IMR-90 (cell line): ENCODE data around the gene RNF38. TPM values are rescaled to one million over a fixed set of nuclear protein-coding genes. Genes with fewer than 3 reads are reported as not detected.

Experiments used
- ATAC-seq: fragments of 200-7000 bp; cut with Tn5 transposase; 2 replicates; pipeline ENCODE4 v1.9.1; 2020; ENCODE audit warnings: low read depth, mild to moderate bottlenecking, moderate library complexity
- BruUV-seq: library from RNA; stranded (reverse); fragments of 400-500 nt; replicated peaks from 2 replicates; lab custom pipeline; 2021; lab: Mats Ljungman, UMichigan
- CTCF ChIA-PET: fragments of 300-600 bp; formaldehyde crosslinking; extraction: SDS; loops from one replicate; lab custom pipeline; 2021; ENCODE audit warnings: antibody characterized with exemption; lab: Yijun Ruan, JAX
- POLR2A ChIA-PET: fragments of 300-600 bp; sonication (Branson Sonifier 250); formaldehyde crosslinking; loops from one replicate; lab custom pipeline; 2022; ENCODE audit warnings: antibody characterized with exemption; ENCODE audit not compliant: unreplicated experiment; lab: Charles Lee
- DNase-seq: peaks from one replicate; pipeline ENCODE4 v3.0.0; 2013
- H2AFZ ChIP-seq: replicated peaks from 2 replicates; pipeline ENCODE3; 2013; ENCODE audit warnings: low read length, mild to moderate bottlenecking; ENCODE audit not compliant: poor library complexity
- H2AK5ac ChIP-seq: 2 replicates; pipeline ENCODE4 v1.6.1; 2013; ENCODE audit warnings: low read depth, low read length, inconsistent platforms
- H2AK9ac ChIP-seq: replicated peaks from 2 replicates; pipeline ENCODE3; 2013; ENCODE audit warnings: mild to moderate bottlenecking, low read depth, low read length, moderate library complexity; ENCODE audit not compliant: poor library complexity
- H2BK120ac ChIP-seq: 2 replicates; pipeline ENCODE4 v1.6.1; 2013; ENCODE audit warnings: low read depth, low read length, inconsistent platforms
- H2BK15ac ChIP-seq: 3 replicates; pipeline ENCODE4 v1.6.1; 2013; ENCODE audit warnings: low read depth, low read length, inconsistent platforms
- H2BK20ac ChIP-seq: 2 replicates; pipeline ENCODE4 v1.6.1; 2013; ENCODE audit warnings: low read depth, mild to moderate bottlenecking, inconsistent platforms, low read length, moderate library complexity
- H2BK5ac ChIP-seq: 2 replicates; pipeline ENCODE4 v1.6.1; 2013; ENCODE audit warnings: mild to moderate bottlenecking, low read depth, low read length, inconsistent platforms; ENCODE audit not compliant: poor library complexity, severe bottlenecking
- H3K14ac ChIP-seq: replicated peaks from 2 replicates; pipeline ENCODE4 v1.6.1; 2013; ENCODE audit warnings: low read depth, low read length, inconsistent platforms
- H3K18ac ChIP-seq: 2 replicates; pipeline ENCODE4 v1.6.1; 2013; ENCODE audit warnings: low read depth, low read length, control low read depth
- H3K23ac ChIP-seq: 2 replicates; pipeline ENCODE4 v1.6.1; 2013; ENCODE audit warnings: low read depth, low read length, inconsistent platforms
- H3K27ac ChIP-seq: 2 replicates; pipeline ENCODE4 v1.5.1; 2013; ENCODE audit warnings: mild to moderate bottlenecking, control low read depth, low read length; ENCODE audit not compliant: insufficient read depth
- H3K27me3 ChIP-seq: 2 replicates; pipeline ENCODE4 v1.6.1; 2013; ENCODE audit warnings: low read length; ENCODE audit not compliant: control insufficient read depth, insufficient read depth
- H3K36me3 ChIP-seq: 2 replicates; pipeline ENCODE4 v1.6.1; 2013; ENCODE audit warnings: low read length, mixed read lengths; ENCODE audit not compliant: control insufficient read depth, insufficient read depth
- H3K4ac ChIP-seq: 2 replicates; pipeline ENCODE4 v1.6.1; 2013; ENCODE audit warnings: low read depth, low read length, inconsistent platforms
- H3K4me1 ChIP-seq: 2 replicates; pipeline ENCODE4 v1.6.1; 2013; ENCODE audit warnings: low read length, mixed read lengths; ENCODE audit not compliant: control insufficient read depth, insufficient read depth
- H3K4me2 ChIP-seq: 2 replicates; pipeline ENCODE4 v1.6.1; 2013; ENCODE audit warnings: low read depth, mild to moderate bottlenecking, control low read depth, low read length, moderate library complexity
- H3K4me3 ChIP-seq: 2 replicates; pipeline ENCODE4 v1.5.1; 2013; ENCODE audit warnings: low read depth, mild to moderate bottlenecking, control low read depth, low read length, moderate library complexity; ENCODE audit not compliant: insufficient read depth
- H3K56ac ChIP-seq: 2 replicates; pipeline ENCODE4 v1.6.1; 2013; ENCODE audit warnings: low read length, inconsistent platforms; ENCODE audit not compliant: insufficient read depth; ENCODE audit errors: extremely low read depth
- H3K79me1 ChIP-seq, 2 experiments: 2 replicates each; pipeline ENCODE4 v1.6.1; 2013; ENCODE audit warnings: low read length in 2 of 2, inconsistent platforms in 1 of 2, low read depth in 1 of 2
- H3K9ac ChIP-seq: 2 replicates; pipeline ENCODE4 v1.6.1; 2013; ENCODE audit warnings: low read depth, low read length, control low read depth
- H3K9me1 ChIP-seq: 2 replicates; pipeline ENCODE4 v1.6.1; 2013; ENCODE audit warnings: low read length, inconsistent platforms; ENCODE audit not compliant: insufficient read depth
- H3K9me3 ChIP-seq: 2 replicates; pipeline ENCODE4 v1.6.1; 2013; ENCODE audit warnings: low read length; ENCODE audit not compliant: control insufficient read depth, insufficient read depth
- H4K20me1 ChIP-seq: 2 replicates; pipeline ENCODE4 v1.6.1; 2013; ENCODE audit warnings: low read length, inconsistent platforms; ENCODE audit not compliant: insufficient read depth
- H4K5ac ChIP-seq: 2 replicates; pipeline ENCODE4 v1.6.1; 2013; ENCODE audit warnings: mild to moderate bottlenecking, low read depth, low read length, control low read depth
- H4K8ac ChIP-seq, 2 experiments: 2 replicates each; pipeline ENCODE4 v1.6.1; 2013; ENCODE audit warnings: low read depth in 2 of 2, low read length in 2 of 2, control low read depth in 1 of 2, inconsistent platforms in 1 of 2
- H4K91ac ChIP-seq: 2 replicates; pipeline ENCODE4 v1.6.1; 2013; ENCODE audit warnings: low read depth, low read length, inconsistent platforms; ENCODE audit not compliant: insufficient read depth
- BHLHE40 ChIP-seq: fragments of 150-350 bp; IDR thresholded peaks from 2 replicates; pipeline ENCODE4 v1.6.1; 2016; ENCODE audit warnings: mild to moderate bottlenecking, low read depth, low read length
- FOS ChIP-seq: fragments of 150-350 bp; IDR thresholded peaks from 2 replicates; pipeline ENCODE4 v1.6.1; 2016; ENCODE audit warnings: low read depth, low read length
- MAFK ChIP-seq: IDR thresholded peaks from 2 replicates; pipeline ENCODE4 v1.6.1; 2012; ENCODE audit warnings: low read depth, low read length, improper control_type of control experiment
- MAZ ChIP-seq: IDR thresholded peaks from 2 replicates; pipeline ENCODE4 v1.6.1; 2012; ENCODE audit warnings: low read depth, mild to moderate bottlenecking, low read length, improper control_type of control experiment, moderate library complexity, borderline replicate concordance
- MXI1 ChIP-seq: IDR thresholded peaks from 2 replicates; pipeline ENCODE4 v1.6.1; 2012; ENCODE audit warnings: low read depth, mild to moderate bottlenecking, low read length, moderate library complexity, borderline replicate concordance
- NFE2L2 ChIP-seq: fragments of 150-350 bp; IDR thresholded peaks from 2 replicates; pipeline ENCODE4 v1.6.1; 2016; ENCODE audit warnings: low read depth, mild to moderate bottlenecking, low read length
- RFX5 ChIP-seq: IDR thresholded peaks from 2 replicates; pipeline ENCODE4 v1.8.0; 2012; ENCODE audit warnings: low read depth, mild to moderate bottlenecking, low read length, moderate library complexity
- WGBS, 2 experiments: methylation state at CpG; one replicate each; pipeline versions ENCODE4 v1.1.5 to v1.1.7; 2013; ENCODE audit warnings: missing lambda C conversion rate in 2 of 2; ENCODE audit not compliant: insufficient read length in 1 of 2; ENCODE audit errors: extremely low coverage in 2 of 2; 5-methylcytosine and 5-hydroxymethylcytosine counted together
- dilution Hi-C: fragments of 300-500 bp; cut with HindIII; formaldehyde crosslinking; loops from one replicate; pipeline ENCODE4 v1.14.3; 2018; ENCODE audit warnings: low sequenced_read_pairs; ENCODE audit not compliant: unreplicated experiment
- in situ Hi-C: fragments of 300-500 bp; cut with MboI; formaldehyde crosslinking; loops from 3 replicates; pipeline ENCODE4 v1.14.3; 2019; ENCODE audit warnings: low sequenced_read_pairs, inconsistent platforms, mixed read lengths
- intact Hi-C: fragments of 100-400 bp; cut with micrococcal nuclease; formaldehyde crosslinking; loops from 2 replicates; pipeline ENCODE4 v1.10.0; 2022
- polyA plus RNA-seq, 3 experiments: library from polyadenylated mRNA; depleted of rRNA; stranded (reverse); fragments of >200 nt; gene quantifications; 2 replicates each; pipeline ENCODE4 v1.2.3, GENCODE V29; 2012; ENCODE audit warnings: low replicate concordance in 1 of 3
- total RNA-seq: library from RNA; depleted of rRNA; stranded (reverse); fragments of >200 nt; gene quantifications from 2 replicates; pipeline ENCODE4 v1.2.3, GENCODE V29; 2012
- TF ChIP-seq, protein P1 (sequence below): fragments of 150-350 bp; IDR thresholded peaks from 2 replicates; pipeline ENCODE4 v1.6.1; 2016; ENCODE audit warnings: low read depth, mild to moderate bottlenecking, low read length, moderate library complexity, borderline replicate concordance
- TF ChIP-seq, protein P2 (sequence below): fragments of 150-350 bp; IDR thresholded peaks from 2 replicates; pipeline ENCODE4 v1.6.1; 2017; ENCODE audit warnings: mild to moderate bottlenecking, antibody characterized with exemption, low read length, low read depth

RNF38 gene
- total and polyA plus RNA-seq, 2 of the 4 experiments (the other 2 are of a cell fraction): 8.8 to 11.2 TPM

DNA sequence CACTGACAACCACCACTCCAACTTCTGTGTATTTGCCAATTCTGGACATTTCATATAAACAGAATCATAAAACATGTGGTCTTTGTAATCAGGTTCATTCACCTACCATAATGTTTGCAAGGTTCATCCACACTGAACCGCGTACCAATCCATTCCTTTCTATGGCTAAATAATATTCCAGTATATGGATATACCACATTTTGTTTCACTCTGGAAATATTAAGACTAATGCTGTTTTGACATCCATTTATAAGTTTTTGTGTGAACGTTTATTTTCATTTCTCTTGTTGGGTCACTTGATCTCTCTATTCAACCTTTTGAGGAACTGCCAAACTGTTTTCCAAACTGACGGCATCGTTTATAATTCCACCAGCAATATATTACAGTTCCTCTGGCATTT is 26.3 kb upstream of the RNF38 start:
- POLR2A ChIA-PET: no interaction called here
- no peak overlapping the region for H3K18ac ChIP-seq
- DNase-seq: no peak
- H3K4me2 ChIP-seq: no peak overlapping the region
- no peak overlapping the region for H3K9ac ChIP-seq
- H2AFZ ChIP-seq: no peak overlapping the region
- 0 out of 2 replicates have a peak, but pooled peaks cover 1% of the 10 kb centered on the region for H3K36me3 ChIP-seq
- no peak overlapping the region for H2AK9ac ChIP-seq
- no peak overlapping the region for H3K23ac ChIP-seq
- dilution Hi-C loops: no loop called here
- H2BK20ac ChIP-seq: no peak overlapping the region
- intact Hi-C loops: no loop called here
- no peak for ATAC-seq
- H4K91ac ChIP-seq: no peak overlapping the region
- no peak for TF ChIP-seq FOS
- TF ChIP-seq RFX5: no peak
- TF ChIP-seq, protein P1, sequence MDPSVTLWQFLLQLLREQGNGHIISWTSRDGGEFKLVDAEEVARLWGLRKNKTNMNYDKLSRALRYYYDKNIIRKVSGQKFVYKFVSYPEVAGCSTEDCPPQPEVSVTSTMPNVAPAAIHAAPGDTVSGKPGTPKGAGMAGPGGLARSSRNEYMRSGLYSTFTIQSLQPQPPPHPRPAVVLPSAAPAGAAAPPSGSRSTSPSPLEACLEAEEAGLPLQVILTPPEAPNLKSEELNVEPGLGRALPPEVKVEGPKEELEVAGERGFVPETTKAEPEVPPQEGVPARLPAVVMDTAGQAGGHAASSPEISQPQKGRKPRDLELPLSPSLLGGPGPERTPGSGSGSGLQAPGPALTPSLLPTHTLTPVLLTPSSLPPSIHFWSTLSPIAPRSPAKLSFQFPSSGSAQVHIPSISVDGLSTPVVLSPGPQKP: no peak
- TF ChIP-seq MAFK: no peak
- no peak for TF ChIP-seq MXI1
- TF ChIP-seq, protein P2, sequence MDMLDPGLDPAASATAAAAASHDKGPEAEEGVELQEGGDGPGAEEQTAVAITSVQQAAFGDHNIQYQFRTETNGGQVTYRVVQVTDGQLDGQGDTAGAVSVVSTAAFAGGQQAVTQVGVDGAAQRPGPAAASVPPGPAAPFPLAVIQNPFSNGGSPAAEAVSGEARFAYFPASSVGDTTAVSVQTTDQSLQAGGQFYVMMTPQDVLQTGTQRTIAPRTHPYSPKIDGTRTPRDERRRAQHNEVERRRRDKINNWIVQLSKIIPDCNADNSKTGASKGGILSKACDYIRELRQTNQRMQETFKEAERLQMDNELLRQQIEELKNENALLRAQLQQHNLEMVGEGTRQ: no peak
- TF ChIP-seq BHLHE40: no peak
- TF ChIP-seq MAZ: no peak
- TF ChIP-seq NFE2L2: no peak
- H4K8ac ChIP-seq: no peak overlapping the region
- no peak overlapping the region for H2BK5ac ChIP-seq
- peaks cover 5% of the 10 kb centered on the region for H3K9me1 ChIP-seq
- peaks cover 2% of the 10 kb centered on the region; the same call in 1 of the 2 replicates for H3K4me1 ChIP-seq
- WGBS, 2 experiments: no CpG with 5 or more reads among the region's 5 CpGs
- no peaks in the 10 kb centered on the region for H3K9me3 ChIP-seq
- in situ Hi-C loops: no loop called here
- no peak overlapping the region for H2BK15ac ChIP-seq
- no peak overlapping the region for H3K4me3 ChIP-seq
- H3K27ac ChIP-seq: no peak overlapping the region
- no peak overlapping the region for H3K14ac ChIP-seq
- CTCF ChIA-PET: interaction anchor here (1.4 kb wide), 1 partner anchor 10 kb away, joined by 4 read pairs; no protein-coding TSS in a partner anchor
- no peak overlapping the region for H3K4ac ChIP-seq
- no peak overlapping the region for H4K5ac ChIP-seq
- H4K20me1 ChIP-seq: peaks cover 4% of the 10 kb centered on the region; the same call in 1 of the 2 replicates
- H3K56ac ChIP-seq: no peak overlapping the region
- no TSS peak for BruUV-seq
- no peak overlapping the region for H2AK5ac ChIP-seq
- peaks cover 20 to 42% of the 10 kb centered on the region in 2 experiments for H3K79me1 ChIP-seq
- H2BK120ac ChIP-seq: no peak overlapping the region
- H3K27me3 ChIP-seq: no peaks in the 10 kb centered on the region
